ENCODE results near the gene KIAA1217. TPM values are rescaled to one million over a fixed set of nuclear protein-coding genes. Genes with fewer than 3 reads are reported as not detected.

KIAA1217 gene
- total RNA-seq, 1 experiment from 2014 or later: 76.2 TPM

DNA sequence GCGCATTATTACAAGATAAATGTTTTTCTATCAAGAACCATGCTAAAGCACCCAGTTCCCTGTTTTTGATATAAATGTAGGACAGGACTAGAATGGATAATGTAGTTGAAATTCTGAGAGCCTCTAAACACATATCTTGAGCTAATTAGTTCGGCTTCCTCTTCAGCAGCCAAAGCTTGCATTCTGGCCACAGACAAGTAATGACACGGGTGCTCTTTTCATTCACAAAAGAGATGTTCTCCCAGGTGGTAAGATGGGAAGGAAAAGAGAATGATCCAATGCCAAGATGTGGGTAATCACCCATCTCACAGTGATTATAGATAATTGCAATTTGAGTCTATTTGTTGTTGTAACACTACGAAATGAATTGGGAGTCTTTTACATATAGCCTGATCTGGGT is 246.5 kb downstream of the KIAA1217 start:
- DNase-seq (ENCODE audit: low spot score): no peak
- Histone ChIP-seq H3K27ac (ENCODE audit: low read depth, low read length, poor library complexity, severe bottlenecking) (peak overlapping the region; percentile 67), H3K36me3 (ENCODE audit: insufficient read depth, low read length, poor library complexity, severe bottlenecking) (peaks cover 2% of the 10 kb centered on the region), H3K4me3 (ENCODE audit: low read depth, low read length, poor library complexity, severe bottlenecking) (peak overlapping the region; percentile 25), H3K4me1 (ENCODE audit: insufficient read depth, low read length, poor library complexity, severe bottlenecking) (peaks cover 84% of the 10 kb centered on the region), H3K27me3 (replicated peaks; ENCODE audit: insufficient read depth, low read depth, low read length, poor library complexity) (no peaks in the 10 kb centered on the region), H3K9me3 (ENCODE audit: low read depth, low read length, poor library complexity, severe bottlenecking) (no peaks in the 10 kb centered on the region)
- ChIA-PET CTCF (interaction anchor here (0.5 kb wide), 1 partner anchor 24 kb away, joined by 3 read pairs; no protein-coding TSS in a partner anchor), POLR2A (ENCODE audit: low non-redundant PET) (no interaction called here)
- intact Hi-C loops (cut with micrococcal nuclease; ENCODE audit: unreplicated experiment): no loop called here
- TF ChIP-seq, protein P1, sequence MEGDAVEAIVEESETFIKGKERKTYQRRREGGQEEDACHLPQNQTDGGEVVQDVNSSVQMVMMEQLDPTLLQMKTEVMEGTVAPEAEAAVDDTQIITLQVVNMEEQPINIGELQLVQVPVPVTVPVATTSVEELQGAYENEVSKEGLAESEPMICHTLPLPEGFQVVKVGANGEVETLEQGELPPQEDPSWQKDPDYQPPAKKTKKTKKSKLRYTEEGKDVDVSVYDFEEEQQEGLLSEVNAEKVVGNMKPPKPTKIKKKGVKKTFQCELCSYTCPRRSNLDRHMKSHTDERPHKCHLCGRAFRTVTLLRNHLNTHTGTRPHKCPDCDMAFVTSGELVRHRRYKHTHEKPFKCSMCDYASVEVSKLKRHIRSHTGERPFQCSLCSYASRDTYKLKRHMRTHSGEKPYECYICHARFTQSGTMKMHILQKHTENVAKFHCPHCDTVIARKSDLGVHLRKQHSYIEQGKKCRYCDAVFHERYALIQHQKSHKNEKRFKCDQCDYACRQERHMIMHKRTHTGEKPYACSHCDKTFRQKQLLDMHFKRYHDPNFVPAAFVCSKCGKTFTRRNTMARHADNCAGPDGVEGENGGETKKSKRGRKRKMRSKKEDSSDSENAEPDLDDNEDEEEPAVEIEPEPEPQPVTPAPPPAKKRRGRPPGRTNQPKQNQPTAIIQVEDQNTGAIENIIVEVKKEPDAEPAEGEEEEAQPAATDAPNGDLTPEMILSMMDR (conservative IDR thresholded peaks at IDR 0.05; ENCODE audit: low read depth, low read length): no peak
- TF ChIP-seq EZH2 (IDR thresholded peaks at IDR 0.05; ENCODE audit: borderline replicate concordance, low read depth, low read length, poor library complexity, severe bottlenecking): no peak
- BruUV-seq (replicated peaks): no TSS peak

DNA sequence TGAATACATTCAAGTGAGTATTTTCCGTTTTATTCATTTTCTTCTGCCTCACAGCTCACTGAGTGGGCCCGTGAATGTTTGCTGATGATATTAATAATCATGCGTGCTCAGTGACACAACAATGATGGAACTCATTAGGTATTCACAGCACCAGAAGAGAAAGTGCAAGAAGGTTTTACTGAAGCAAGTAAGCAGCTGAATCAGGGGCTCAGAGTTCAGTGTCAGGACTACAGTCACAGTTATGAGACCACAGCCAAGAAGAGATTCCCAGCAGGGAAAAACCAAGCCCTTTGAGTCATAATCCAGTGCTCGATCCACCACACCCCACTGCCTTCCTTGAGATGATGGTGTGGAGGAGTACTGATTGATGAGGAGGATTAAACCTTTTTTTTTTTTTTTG is 247.4 kb downstream of the KIAA1217 start:
- H3K36me3 ChIP-seq (ENCODE audit: insufficient read depth, low read length, poor library complexity, severe bottlenecking): peaks cover 2% of the 10 kb centered on the region
- TF ChIP-seq, protein P1 (conservative IDR thresholded peaks at IDR 0.05; ENCODE audit: low read depth, low read length): no peak
- TF ChIP-seq EZH2 (IDR thresholded peaks at IDR 0.05; ENCODE audit: borderline replicate concordance, low read depth, low read length, poor library complexity, severe bottlenecking): no peak
- no peak overlapping the region for H3K4me3 ChIP-seq (ENCODE audit: low read depth, low read length, poor library complexity, severe bottlenecking)
- intact Hi-C loops (cut with micrococcal nuclease; ENCODE audit: unreplicated experiment): no loop called here
- peak; percentile 75 for DNase-seq (ENCODE audit: low spot score)
- peaks cover 82% of the 10 kb centered on the region for H3K4me1 ChIP-seq (ENCODE audit: insufficient read depth, low read length, poor library complexity, severe bottlenecking)
- ChIA-PET CTCF (no interaction called here), POLR2A (ENCODE audit: low non-redundant PET) (no interaction called here)
- BruUV-seq (replicated peaks): no TSS peak
- H3K27ac ChIP-seq (ENCODE audit: low read depth, low read length, poor library complexity, severe bottlenecking): peak overlapping the region; percentile 67
- H3K27me3 ChIP-seq (replicated peaks; ENCODE audit: insufficient read depth, low read depth, low read length, poor library complexity): no peaks in the 10 kb centered on the region
- H3K9me3 ChIP-seq (ENCODE audit: low read depth, low read length, poor library complexity, severe bottlenecking): no peaks in the 10 kb centered on the region

DNA sequence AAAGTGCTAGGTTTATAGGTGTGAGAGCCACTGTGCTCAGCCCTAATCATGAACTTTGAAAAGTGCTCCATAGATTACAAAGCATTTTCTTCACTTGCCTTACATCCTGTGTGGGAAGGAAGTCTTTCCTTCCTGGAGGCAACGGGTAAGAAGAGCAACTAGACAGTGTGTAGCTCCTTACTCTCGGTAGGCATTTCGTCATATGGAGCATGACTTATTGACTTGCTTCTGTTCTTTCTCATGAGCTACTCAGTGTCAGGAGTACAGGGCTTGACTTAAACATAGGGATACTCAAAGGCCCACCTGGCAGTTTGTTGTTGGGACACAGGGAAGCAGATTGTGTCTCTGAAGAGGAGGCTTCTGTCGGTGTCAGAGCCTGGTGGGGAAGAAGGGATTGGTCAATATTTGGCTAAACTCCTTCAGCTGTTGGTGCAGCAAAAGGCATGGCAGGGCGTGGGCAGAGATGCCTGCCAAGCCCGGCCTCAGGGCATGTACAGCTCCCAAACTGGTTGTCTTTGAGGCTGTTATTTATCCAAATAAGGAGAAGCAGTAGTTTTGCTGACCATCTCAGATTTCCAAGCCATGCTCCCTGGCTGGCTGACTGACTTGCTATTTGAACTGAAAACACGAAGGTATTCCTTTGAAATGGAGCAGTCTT is 248.9 kb downstream of the KIAA1217 start:
- no peaks in the 10 kb centered on the region for H3K9me3 ChIP-seq (ENCODE audit: low read depth, low read length, poor library complexity, severe bottlenecking)
- CTCF ChIA-PET: no interaction called here
- TF ChIP-seq, protein P1 (conservative IDR thresholded peaks at IDR 0.05; ENCODE audit: low read depth, low read length): no peak
- TF ChIP-seq EZH2 (IDR thresholded peaks at IDR 0.05; ENCODE audit: borderline replicate concordance, low read depth, low read length, poor library complexity, severe bottlenecking): no peak

More for the DNA sequence above, 248.9 kb downstream of the KIAA1217 start:
- intact Hi-C loops (cut with micrococcal nuclease; ENCODE audit: unreplicated experiment): no loop called here
- BruUV-seq (replicated peaks): no TSS peak
- no peaks in the 10 kb centered on the region for H3K27me3 ChIP-seq (replicated peaks; ENCODE audit: insufficient read depth, low read depth, low read length, poor library complexity)
- peaks cover 2% of the 10 kb centered on the region for H3K36me3 ChIP-seq (ENCODE audit: insufficient read depth, low read length, poor library complexity, severe bottlenecking)
- peak overlapping the region; percentile 67 for H3K27ac ChIP-seq (ENCODE audit: low read depth, low read length, poor library complexity, severe bottlenecking)
- H3K4me3 ChIP-seq (ENCODE audit: low read depth, low read length, poor library complexity, severe bottlenecking): no peak overlapping the region
- peaks cover 79% of the 10 kb centered on the region for H3K4me1 ChIP-seq (ENCODE audit: insufficient read depth, low read length, poor library complexity, severe bottlenecking)
- POLR2A ChIA-PET (ENCODE audit: low non-redundant PET): no interaction called here
- DNase-seq (ENCODE audit: low spot score): no peak
